SK-N-SH (cell line): Measurements from ENCODE around the gene REN. TPM values are rescaled to one million over a fixed set of nuclear protein-coding genes. Genes with fewer than 3 reads are reported as not detected.

Source experiments
- CTCF ChIA-PET: fragments of 300-600, 350-600 bp; formaldehyde crosslinking; extraction: SDS; loops from one replicate; lab custom pipeline; 2021; lab: Yijun Ruan, JAX
- POLR2A ChIA-PET: fragments of 350-600 bp; sonication (Branson Sonifier 250); formaldehyde crosslinking; extraction: SDS; loops from one replicate; lab custom pipeline; 2020; ENCODE audit warnings: antibody characterized with exemption, inconsistent platforms; lab: Yijun Ruan, JAX
- DNase-seq: peaks from one replicate; pipeline ENCODE4 v3.0.0; 2012
- H2AFZ ChIP-seq: fragments of 200-600 bp; sonication (generic); 2 replicates; pipeline ENCODE4 v1.8.1; 2016; ENCODE audit warnings: antibody characterized with exemption, mild to moderate bottlenecking, low read depth
- H3F3A ChIP-seq: fragments of 200-600 bp; sonication (generic); replicated peaks from 2 replicates; pipeline ENCODE3; 2016; ENCODE audit warnings: antibody characterized with exemption, mild to moderate bottlenecking; ENCODE audit not compliant: insufficient read depth
- H3K27ac ChIP-seq, 2 experiments: fragments of 200-500 bp in 1 of 2; fragments of 200-600 bp in 1 of 2; sonication (Bioruptor generic) in 1 of 2; sonication (generic), shearing (Covaris generic) in 1 of 2; 2 replicates each; pipeline versions ENCODE4 v1.5.1 to v1.6.1; 2014 to 2016; ENCODE audit warnings: low read depth in 2 of 2, inconsistent platforms in 1 of 2, low read length in 1 of 2, mild to moderate bottlenecking in 1 of 2, mixed read lengths in 1 of 2
- H3K27me3 ChIP-seq: fragments of 200-600 bp; sonication (generic), shearing (Covaris generic); 2 replicates; pipeline ENCODE4 v1.6.1; 2016; ENCODE audit warnings: mixed run types; ENCODE audit not compliant: insufficient read depth
- H3K36me3 ChIP-seq, 2 experiments: fragments of 200-500 bp in 1 of 2; fragments of 200-600 bp in 1 of 2; sonication (Bioruptor generic) in 1 of 2; sonication (generic) in 1 of 2; replicated peaks in 1 of 2; 2 replicates each; pipeline versions ENCODE3 to v1.5.1; 2014 to 2016; ENCODE audit warnings: low read length in 1 of 2, mild to moderate bottlenecking in 1 of 2; ENCODE audit not compliant: insufficient read depth in 2 of 2, control insufficient read depth in 1 of 2
- H3K4me1 ChIP-seq, 2 experiments: fragments of 200-500 bp in 1 of 2; fragments of 200-600 bp in 1 of 2; sonication (Bioruptor generic) in 1 of 2; sonication (generic), shearing (Covaris generic) in 1 of 2; 2 replicates each; pipeline versions ENCODE4 v1.5.1 to v1.6.1; 2014 to 2016; ENCODE audit warnings: low read depth in 1 of 2, low read length in 1 of 2, mixed run types in 1 of 2; ENCODE audit not compliant: insufficient read depth in 2 of 2, control insufficient read depth in 1 of 2
- H3K4me2 ChIP-seq: fragments of 200-600 bp; sonication (generic), shearing (Covaris generic); 2 replicates; pipeline ENCODE4 v1.6.1; 2017; ENCODE audit warnings: mixed run types
- H3K4me3 ChIP-seq, 2 experiments: fragments of 200-500 bp in 1 of 2; fragments of 200-600 bp in 1 of 2; sonication (Bioruptor generic) in 1 of 2; sonication (generic), shearing (Covaris generic) in 1 of 2; 2 replicates each; pipeline versions ENCODE4 v1.5.1 to v1.8.1; 2014 to 2016; ENCODE audit warnings: low read depth in 2 of 2, inconsistent platforms in 1 of 2, low read length in 1 of 2, mild to moderate bottlenecking in 1 of 2, mixed read lengths in 1 of 2, moderate library complexity in 1 of 2
- H3K79me2 ChIP-seq: fragments of 200-600 bp; sonication (generic); 2 replicates; pipeline ENCODE4 v1.8.1; 2017; ENCODE audit warnings: mild to moderate bottlenecking; ENCODE audit not compliant: insufficient read depth
- H3K9ac ChIP-seq: fragments of 200-600 bp; sonication (generic); 2 replicates; pipeline ENCODE4 v1.6.1; 2017; ENCODE audit warnings: mixed run types
- H3K9me2 ChIP-seq: fragments of 200-600 bp; sonication (generic); 2 replicates; pipeline ENCODE4 v1.6.1; 2017; ENCODE audit warnings: mixed run types
- H3K9me3 ChIP-seq: fragments of 200-600 bp; sonication (generic); 2 replicates; pipeline ENCODE4 v1.6.1; 2017; ENCODE audit warnings: mixed run types, mild to moderate bottlenecking, moderate library complexity
- H4K20me1 ChIP-seq: fragments of 200-600 bp; sonication (generic); 2 replicates; pipeline ENCODE4 v1.6.1; 2017; ENCODE audit warnings: mild to moderate bottlenecking, mixed run types; ENCODE audit not compliant: insufficient read depth
- CHD2 ChIP-seq: fragments of 150-350 bp; IDR thresholded peaks from 2 replicates; pipeline ENCODE4 v1.6.1; 2018; ENCODE audit warnings: low read length; ENCODE audit not compliant: partially characterized antibody
- ELF1 ChIP-seq: IDR thresholded peaks from 2 replicates; pipeline ENCODE4 v1.4.0; 2012
- EP300 ChIP-seq, 2 experiments: IDR thresholded peaks; 2 replicates each; pipeline versions ENCODE4 v1.4.0 to v1.6.1; 2012; ENCODE audit warnings: borderline replicate concordance in 1 of 2, low read depth in 1 of 2, low read length in 1 of 2
- EZH2phosphoT487 ChIP-seq: fragments of 200-600 bp; sonication (generic); IDR thresholded peaks from 2 replicates; pipeline ENCODE4 v1.6.1; 2017; ENCODE audit warnings: low read depth, mixed run types, mild to moderate bottlenecking, antibody characterized with exemption, moderate library complexity, borderline replicate concordance
- FOSL2 ChIP-seq: IDR thresholded peaks from 2 replicates; pipeline ENCODE4 v1.4.0; 2012; ENCODE audit warnings: low read depth, mild to moderate bottlenecking, moderate library complexity, borderline replicate concordance
- FOXJ3 ChIP-seq: sonication (generic); formaldehyde crosslinking; IDR thresholded peaks from 2 replicates; pipeline ENCODE4 v1.5.1; 2020; ENCODE audit warnings: mild to moderate bottlenecking, missing genetic modification reagents
- FOXM1 ChIP-seq: IDR thresholded peaks from 2 replicates; pipeline ENCODE4 v1.4.0; 2012; ENCODE audit warnings: low read depth, mild to moderate bottlenecking
- GABPA ChIP-seq: IDR thresholded peaks from 2 replicates; pipeline ENCODE4 v1.4.0; 2012; ENCODE audit warnings: low read depth, mild to moderate bottlenecking
- IRF3 ChIP-seq: fragments of 150-350 bp; IDR thresholded peaks from 2 replicates; pipeline ENCODE4 v1.6.1; 2016; ENCODE audit warnings: mild to moderate bottlenecking, low read depth, low read length
- JUND ChIP-seq: IDR thresholded peaks from 2 replicates; pipeline ENCODE4 v1.4.0; 2012
- MEF2A ChIP-seq: IDR thresholded peaks from 2 replicates; pipeline ENCODE4 v1.4.0; 2012; ENCODE audit warnings: low read depth, borderline replicate concordance
- NFIC ChIP-seq: IDR thresholded peaks from 2 replicates; pipeline ENCODE4 v1.4.0; 2012; ENCODE audit warnings: borderline replicate concordance
- NRF1 ChIP-seq: IDR thresholded peaks from 2 replicates; pipeline ENCODE4 v1.6.1; 2012; ENCODE audit warnings: low read depth, mild to moderate bottlenecking, low read length
- PBX3 ChIP-seq: IDR thresholded peaks from 2 replicates; pipeline ENCODE4; 2012
- RAD21 ChIP-seq: IDR thresholded peaks from 2 replicates; pipeline ENCODE4 v1.6.1; 2012; ENCODE audit warnings: mild to moderate bottlenecking, low read length
- SIN3A ChIP-seq: IDR thresholded peaks from 2 replicates; pipeline ENCODE4 v1.6.1; 2012; ENCODE audit warnings: low read depth, mild to moderate bottlenecking, low read length, moderate library complexity, borderline replicate concordance
- SMC3 ChIP-seq: IDR thresholded peaks from 2 replicates; pipeline ENCODE4 v1.6.1; 2012; ENCODE audit warnings: low read depth, low read length, improper control_type of control experiment
- USF1 ChIP-seq: IDR thresholded peaks from 2 replicates; pipeline ENCODE4 v1.4.0; 2012; ENCODE audit warnings: low read depth, borderline replicate concordance
- WGBS: methylation state at CpG from one replicate; pipeline ENCODE4 v1.1.6; 2017; ENCODE audit warnings: low lambda C conversion rate; 5-methylcytosine and 5-hydroxymethylcytosine counted together
- polyA plus RNA-seq, 3 experiments: library from polyadenylated mRNA; depleted of rRNA; stranded (reverse); fragments of >200 nt; gene quantifications; 2 replicates each; pipeline ENCODE4 v1.2.3, GENCODE V29; 2012
- TF ChIP-seq, protein P1 (sequence below): fragments of 200-600 bp; sonication (generic); IDR thresholded peaks from 2 replicates; pipeline ENCODE4 v1.6.1; 2017; ENCODE audit warnings: antibody characterized with exemption, mild to moderate bottlenecking, moderate library complexity
- TF ChIP-seq, protein P2 (sequence below): IDR thresholded peaks from 2 replicates; pipeline ENCODE4 v1.4.0; 2012; ENCODE audit warnings: low read depth

REN gene
- polyA plus RNA-seq, 1 of the 3 experiments (the other 2 are of a cell fraction) = not detected

DNA sequence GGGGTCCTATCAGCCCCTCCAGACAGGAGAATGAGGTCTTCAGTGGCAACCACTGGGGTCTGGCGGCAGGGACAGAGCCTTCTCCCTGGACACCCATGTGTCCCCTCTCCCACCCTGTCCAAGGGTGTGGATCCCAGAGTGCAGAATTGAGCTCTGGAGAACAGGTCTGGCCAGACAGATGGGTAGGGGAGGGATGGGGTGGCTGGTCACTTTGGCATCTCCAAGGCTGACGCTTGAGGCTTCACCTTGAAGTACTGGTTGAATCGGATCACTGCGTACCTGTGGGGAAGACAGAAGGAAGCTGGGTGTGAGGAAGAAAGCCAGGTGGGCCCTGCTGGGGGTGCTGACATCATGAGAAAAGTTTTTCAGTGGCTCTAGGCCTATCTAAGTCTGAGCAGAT lies 34.2 kb downstream of the REN start:
- H3K9me3 ChIP-seq = no peaks in the 10 kb centered on the region
- H3K79me2 ChIP-seq = no peaks in the 10 kb centered on the region
- ChIA-PET CTCF (interaction anchor here (1.0 to 14.7 kb wide), 7 partner anchors 13 to 281 kb away, joined by 4 to 421 read pairs (median 7); partner anchors contain the start of genes ETNK2, SNRPE and SOX13), POLR2A (interaction anchor here (0.6 to 3.7 kb wide), 3 partner anchors 19 to 384 kb away, joined by 3 to 25 read pairs (median 5); partner anchors contain the start of genes ETNK2 and MDM4)
- no peaks in the 10 kb centered on the region for H4K20me1 ChIP-seq
- peak overlapping the region; percentile 91 to 93; a peak in 3 of 4 replicates for H3K27ac ChIP-seq
- no peaks in the 10 kb centered on the region for H3K9me2 ChIP-seq
- no peak overlapping the region for H2AFZ ChIP-seq
- H3K36me3 ChIP-seq = no peaks in the 10 kb centered on the region
- no peaks in the 10 kb centered on the region for H3K27me3 ChIP-seq
- H3K9ac ChIP-seq = no peak overlapping the region; the same call in 1 of the 2 replicates
- H3F3A ChIP-seq = peaks cover 23% of the 10 kb centered on the region
- peaks cover 31 to 45% of the 10 kb centered on the region in 2 experiments for H3K4me1 ChIP-seq
- WGBS = 100% methylated on average over 4 of the region's 4 CpGs
- peak overlapping the region; percentile 64 for H3K4me2 ChIP-seq
- no peak for DNase-seq
- no peak overlapping the region for H3K4me3 ChIP-seq
- TF ChIP-seq ELF1 = no peak
- no peak for TF ChIP-seq GABPA

GRCh38 chr1:204130981-204131892 lies 34.9 kb downstream of the REN start:
- ChIA-PET POLR2A (interaction anchor here (0.6 to 3.7 kb wide), 4 partner anchors 13 to 270 kb away, joined by 3 to 25 read pairs (median 13); partner anchors contain the start of genes ETNK2 and SNRPE), CTCF (interaction anchor here (0.8 to 14.7 kb wide), 16 partner anchors 9 to 396 kb away, joined by 3 to 421 read pairs (median 6); partner anchors contain the start of genes ETNK2, SNRPE and SOX13)
- H4K20me1 ChIP-seq = no peaks in the 10 kb centered on the region
- H3K79me2 ChIP-seq = no peaks in the 10 kb centered on the region
- peak overlapping the region; percentile 91 to 93 for H3K27ac ChIP-seq
- H3K9me2 ChIP-seq = no peaks in the 10 kb centered on the region
- peaks cover 23% of the 10 kb centered on the region for H3F3A ChIP-seq
- WGBS = 25% methylated on average over 7 of the region's 11 CpGs
- H2AFZ ChIP-seq = peak overlapping the region; percentile 53; the same call in 1 of the 2 replicates
- peaks cover 33 to 52% of the 10 kb centered on the region in 2 experiments for H3K4me1 ChIP-seq
- H3K36me3 ChIP-seq = no peaks in the 10 kb centered on the region
- no peaks in the 10 kb centered on the region for H3K27me3 ChIP-seq
- no peak overlapping the region for H3K4me3 ChIP-seq
- peak; percentile 63 for DNase-seq
- peak overlapping the region; percentile 64 for H3K4me2 ChIP-seq
- peak overlapping the region; percentile 38 for H3K9ac ChIP-seq
- no peaks in the 10 kb centered on the region for H3K9me3 ChIP-seq
- peak; percentile 83 for TF ChIP-seq JUND
- TF ChIP-seq MEF2A = no peak
- no peak for TF ChIP-seq IRF3
- no peak for TF ChIP-seq RAD21
- peak; percentile 83 for TF ChIP-seq PBX3
- peak; percentile 76; the same call in 1 of the 2 replicates for TF ChIP-seq FOSL2
- TF ChIP-seq SIN3A = no peak
- TF ChIP-seq, protein P1, sequence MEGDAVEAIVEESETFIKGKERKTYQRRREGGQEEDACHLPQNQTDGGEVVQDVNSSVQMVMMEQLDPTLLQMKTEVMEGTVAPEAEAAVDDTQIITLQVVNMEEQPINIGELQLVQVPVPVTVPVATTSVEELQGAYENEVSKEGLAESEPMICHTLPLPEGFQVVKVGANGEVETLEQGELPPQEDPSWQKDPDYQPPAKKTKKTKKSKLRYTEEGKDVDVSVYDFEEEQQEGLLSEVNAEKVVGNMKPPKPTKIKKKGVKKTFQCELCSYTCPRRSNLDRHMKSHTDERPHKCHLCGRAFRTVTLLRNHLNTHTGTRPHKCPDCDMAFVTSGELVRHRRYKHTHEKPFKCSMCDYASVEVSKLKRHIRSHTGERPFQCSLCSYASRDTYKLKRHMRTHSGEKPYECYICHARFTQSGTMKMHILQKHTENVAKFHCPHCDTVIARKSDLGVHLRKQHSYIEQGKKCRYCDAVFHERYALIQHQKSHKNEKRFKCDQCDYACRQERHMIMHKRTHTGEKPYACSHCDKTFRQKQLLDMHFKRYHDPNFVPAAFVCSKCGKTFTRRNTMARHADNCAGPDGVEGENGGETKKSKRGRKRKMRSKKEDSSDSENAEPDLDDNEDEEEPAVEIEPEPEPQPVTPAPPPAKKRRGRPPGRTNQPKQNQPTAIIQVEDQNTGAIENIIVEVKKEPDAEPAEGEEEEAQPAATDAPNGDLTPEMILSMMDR = peak; percentile 26; the same call in 1 of the 2 replicates
- peak; percentile 12; the same call in 1 of the 2 replicates for TF ChIP-seq SMC3
- TF ChIP-seq, protein P2, sequence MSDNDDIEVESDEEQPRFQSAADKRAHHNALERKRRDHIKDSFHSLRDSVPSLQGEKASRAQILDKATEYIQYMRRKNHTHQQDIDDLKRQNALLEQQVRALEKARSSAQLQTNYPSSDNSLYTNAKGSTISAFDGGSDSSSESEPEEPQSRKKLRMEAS = no peak
- no peak for TF ChIP-seq NRF1
- no peak for TF ChIP-seq FOXJ3 (CRISPR knock-in tag)
- no peak; the same call in 1 of the 2 replicates for TF ChIP-seq FOXM1
- peak in 1 of 2 experiments; percentile 68; a peak in 2 of 4 replicates for TF ChIP-seq EP300 (IDR thresholded peaks at IDR 0.05; ENCODE audit: borderline replicate concordance in 1 of 2, low read depth in 1 of 2, low read length in 1 of 2)
- 0 out of 2 replicates have a peak, but pooled peaks have one; percentile 29 for TF ChIP-seq GABPA
- no peak for TF ChIP-seq EZH2phosphoT487
- TF ChIP-seq USF1 = no peak
- peak; percentile 96 for TF ChIP-seq NFIC
- no peak for TF ChIP-seq CHD2
